GM12872 (cell line): Measurements from ENCODE around the gene LFNG.

Source experiments
- CTCF ChIP-seq: IDR thresholded peaks from 3 replicates; pipeline ENCODE4 v1.5.1; 2011; ENCODE audit warnings: low read depth, mild to moderate bottlenecking, low read length, moderate library complexity; ENCODE audit not compliant: insufficient read depth

Gene LFNG

GRCh38 chr7:2555121-2556052 is 35.8 kb downstream of the LFNG start, which contains the start of gene BRAT1:
Gene BRAT1 (minus strand): TSS chr7:2555524. CDS start chr7:2554431, 1,093 bp downstream.
- TF ChIP-seq CTCF, result peak; percentile 49

DNA sequence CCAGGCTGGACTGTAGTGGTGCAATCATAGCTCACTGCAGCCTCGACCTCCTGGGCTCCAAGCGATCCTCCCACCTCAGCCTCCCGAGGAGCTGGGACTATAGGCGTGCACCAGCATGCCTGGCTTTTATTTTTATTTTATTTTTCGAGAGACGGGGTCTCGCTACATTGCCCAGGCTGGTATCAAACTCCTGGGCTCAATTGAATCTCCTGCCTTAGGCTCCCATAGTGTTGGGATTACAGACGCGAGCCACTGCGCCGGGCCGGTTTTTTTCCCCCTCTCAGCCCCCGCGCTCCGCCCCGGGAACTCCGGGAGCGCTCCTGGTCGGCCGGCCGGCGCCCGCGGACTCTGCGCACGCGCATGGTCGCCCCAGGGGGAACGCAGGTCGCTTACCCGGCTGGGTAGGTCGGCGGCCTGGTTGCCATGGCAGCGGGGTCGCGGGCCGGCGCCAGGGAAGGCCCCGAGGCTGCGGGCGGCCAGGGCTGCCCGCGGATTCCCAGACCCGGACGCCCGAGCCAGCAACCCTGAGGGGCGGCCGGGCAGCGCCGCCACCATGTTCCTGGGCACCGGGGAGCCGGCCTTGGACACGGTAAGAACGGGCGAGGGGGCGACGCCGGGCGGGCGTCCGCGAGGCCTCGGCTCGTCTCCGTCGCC is 39.2 kb downstream of the LFNG start, which contains the start of gene IQCE:
TSS of gene IQCE (plus strand) at position 351 of the 654 bp plus-strand sequence. CDS start at position 554, 203 bp downstream.
- no peak for TF ChIP-seq CTCF

DNA sequence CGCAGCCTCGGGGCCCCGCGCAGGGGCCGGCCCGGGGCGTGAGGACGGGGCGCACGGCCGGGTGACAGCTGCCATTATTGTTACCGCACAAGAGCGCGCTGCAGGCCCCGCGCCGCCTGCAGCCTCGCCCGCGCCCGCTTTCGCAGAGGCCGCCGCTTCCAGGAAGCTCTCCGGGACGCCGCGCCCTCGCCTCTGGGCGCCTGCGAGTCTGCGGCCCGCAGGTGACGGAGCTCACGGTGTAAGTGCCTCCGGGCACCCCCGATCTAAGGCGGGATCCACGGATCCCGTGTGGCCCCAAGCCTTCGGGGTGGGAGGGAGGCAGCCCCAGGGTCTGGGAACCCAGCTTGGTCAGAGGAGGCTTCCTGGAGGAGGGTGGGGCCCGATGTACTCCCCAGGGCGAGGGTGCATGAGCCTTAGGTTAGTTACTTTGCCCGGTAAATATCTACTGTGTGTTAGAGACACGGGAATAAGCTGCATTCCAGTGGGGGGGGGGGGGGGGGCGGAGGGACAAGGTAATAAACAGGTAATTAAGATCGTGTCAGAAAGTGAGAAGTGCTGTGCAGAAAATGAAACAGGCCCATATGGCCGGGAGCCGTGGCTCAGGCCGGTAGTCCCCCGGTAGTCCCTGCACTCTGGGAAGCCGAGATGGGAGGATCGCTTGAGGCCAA is 39.8 kb downstream of the LFNG start:
- TF ChIP-seq CTCF, result no peak

- TF ChIP-seq CTCF, result no peak
Measured at GRCh38 chr7:2564970-2565540, 45.5 kb downstream of the LFNG start.

- no peak for TF ChIP-seq CTCF
Measured at GRCh38 chr7:2566348-2566889, 46.8 kb downstream of the LFNG start.

GRCh38 chr7:2566890-2567678 is 47.5 kb downstream of the LFNG start:
- peak; percentile 57 for TF ChIP-seq CTCF
